Neural cell (in vitro differentiated cells): ENCODE measurements around the gene RPS5.

ENCODE experiments used
- MXI1 ChIP-seq: fragments of 450-650 bp; conservative IDR thresholded peaks from 2 replicates; pipeline ENCODE4 v1.6.1; 2014; ENCODE audit warnings: antibody characterized with exemption, mild to moderate bottlenecking; ENCODE audit not compliant: poor library complexity, severe bottlenecking
- POLR2AphosphoS5 ChIP-seq: IDR thresholded peaks from 2 replicates; pipeline ENCODE4 v1.6.1; 2012
- TF ChIP-seq, protein P1 (sequence below): fragments of 450-650 bp; IDR thresholded peaks from 2 replicates; pipeline ENCODE4 v1.5.1; 2014; ENCODE audit warnings: antibody characterized with exemption, mild to moderate bottlenecking, moderate library complexity; ENCODE audit not compliant: poor library complexity, severe bottlenecking

DNA sequence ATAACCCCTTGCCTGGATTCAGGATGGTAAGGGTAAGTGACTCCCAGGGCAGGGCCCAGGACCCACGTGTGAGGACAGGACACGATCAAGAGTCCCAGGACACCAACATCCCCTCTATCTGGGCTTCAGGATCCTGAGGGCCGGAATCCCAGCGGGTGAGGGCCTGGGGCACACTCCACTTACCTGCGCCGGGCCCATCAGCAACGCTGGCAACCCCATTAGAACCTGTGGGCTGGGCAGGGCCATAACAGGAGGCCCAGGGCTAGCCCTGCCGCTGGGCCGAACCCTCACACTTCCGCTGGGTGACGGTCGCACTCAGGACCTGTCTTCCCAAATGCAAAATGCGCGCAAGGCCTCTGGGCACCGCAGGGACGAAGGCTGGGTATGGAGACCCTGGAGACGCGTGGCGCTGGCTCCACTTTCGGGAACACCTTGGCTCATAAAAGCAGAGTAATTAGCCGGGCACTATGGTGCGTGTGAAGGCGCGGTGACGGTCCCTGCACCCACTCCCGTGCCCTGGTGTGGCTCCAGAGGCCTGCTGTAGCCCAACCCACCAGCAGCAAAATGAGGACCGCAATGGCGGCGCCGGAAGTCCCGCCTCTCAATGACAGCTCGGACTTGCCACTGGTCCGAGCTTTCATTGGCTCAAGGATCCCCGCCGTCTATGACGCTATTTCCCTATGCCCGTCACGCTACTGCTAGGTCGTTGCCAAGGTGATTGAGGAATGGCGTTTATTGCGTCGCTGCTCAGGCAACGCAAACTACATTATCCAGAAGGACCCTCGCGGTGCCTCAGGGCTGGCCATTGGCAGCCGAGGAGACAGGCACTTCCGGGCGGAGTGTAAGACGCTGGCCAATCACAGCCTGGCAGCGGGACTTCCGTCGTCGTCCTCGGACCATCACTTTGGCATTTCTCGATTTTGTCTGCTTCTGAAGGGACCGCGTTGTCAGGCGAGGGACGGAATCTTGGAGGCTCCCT lies 52.8 kb downstream of the RPS5 start, which contains the start of gene ZNF132:
- TF ChIP-seq, protein P1, sequence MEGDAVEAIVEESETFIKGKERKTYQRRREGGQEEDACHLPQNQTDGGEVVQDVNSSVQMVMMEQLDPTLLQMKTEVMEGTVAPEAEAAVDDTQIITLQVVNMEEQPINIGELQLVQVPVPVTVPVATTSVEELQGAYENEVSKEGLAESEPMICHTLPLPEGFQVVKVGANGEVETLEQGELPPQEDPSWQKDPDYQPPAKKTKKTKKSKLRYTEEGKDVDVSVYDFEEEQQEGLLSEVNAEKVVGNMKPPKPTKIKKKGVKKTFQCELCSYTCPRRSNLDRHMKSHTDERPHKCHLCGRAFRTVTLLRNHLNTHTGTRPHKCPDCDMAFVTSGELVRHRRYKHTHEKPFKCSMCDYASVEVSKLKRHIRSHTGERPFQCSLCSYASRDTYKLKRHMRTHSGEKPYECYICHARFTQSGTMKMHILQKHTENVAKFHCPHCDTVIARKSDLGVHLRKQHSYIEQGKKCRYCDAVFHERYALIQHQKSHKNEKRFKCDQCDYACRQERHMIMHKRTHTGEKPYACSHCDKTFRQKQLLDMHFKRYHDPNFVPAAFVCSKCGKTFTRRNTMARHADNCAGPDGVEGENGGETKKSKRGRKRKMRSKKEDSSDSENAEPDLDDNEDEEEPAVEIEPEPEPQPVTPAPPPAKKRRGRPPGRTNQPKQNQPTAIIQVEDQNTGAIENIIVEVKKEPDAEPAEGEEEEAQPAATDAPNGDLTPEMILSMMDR, result no peak
- peak; percentile 75 for TF ChIP-seq POLR2AphosphoS5
- TF ChIP-seq MXI1, result peak; percentile 70
